Ovary (tissue), 3 donors: ENCODE measurements around the gene DAZAP2.

ENCODE experiments used
- CTCF ChIP-seq, 3 donors: fragments of 450-650 bp in 2 of 3; fragments of 200-600 bp in 1 of 3; IDR thresholded peaks; one replicate each; pipeline versions ENCODE4 v1.5.1 to v1.8.0; 2016 to 2022; ENCODE audit warnings: antibody characterized with exemption in 3 of 3, mild to moderate bottlenecking in 1 of 3
- EP300 ChIP-seq: sonication (generic); formaldehyde crosslinking; IDR thresholded peaks from one replicate; pipeline ENCODE4 v1.6.1; 2017; ENCODE audit warnings: antibody characterized with exemption
- POLR2A ChIP-seq: fragments of 450-650 bp; IDR thresholded peaks from one replicate; pipeline ENCODE4 v1.6.1; 2017; ENCODE audit warnings: antibody characterized with exemption, mild to moderate bottlenecking, moderate library complexity
- donor health status: DM: no; HTN: no; CAD: no.

- no peak for TF ChIP-seq POLR2A
- TF ChIP-seq CTCF (IDR thresholded peaks at IDR 0.05): no peak
- no peak for TF ChIP-seq EP300
Measured at GRCh38 chr12:51244269-51244668, 5.6 kb downstream of the DAZAP2 start.
